Stimulated activated memory B cell treated with anti-CD40 and anti-IgM and Interleukin-4, amounts not matched to agents 10 μg/mL and 1 μg/mL and 100 μg/mL, for 72 hours (primary cell): ENCODE data around the gene LRRC46.

ENCODE experiments used
- ATAC-seq: fragments of 150-1000 bp; cut with Tn5 transposase; 2 replicates; pipeline ENCODE4 v1.10.0; 2021
- H3K27ac Mint-ChIP-seq: one replicate; pipeline ENCODE4 v1.8.0; 2022; ENCODE audit warnings: mild to moderate bottlenecking, mixed read lengths
- H3K27me3 Mint-ChIP-seq: one replicate; pipeline ENCODE4 v1.8.0; 2022; ENCODE audit warnings: mixed read lengths
- H3K36me3 Mint-ChIP-seq: one replicate; pipeline ENCODE4 v1.8.0; 2022; ENCODE audit warnings: mixed read lengths
- H3K4me1 Mint-ChIP-seq: one replicate; pipeline ENCODE4 v1.8.0; 2022; ENCODE audit warnings: mixed read lengths
- H3K4me3 Mint-ChIP-seq: one replicate; pipeline ENCODE4 v1.8.0; 2022; ENCODE audit warnings: mild to moderate bottlenecking, moderate library complexity, mixed read lengths
- H3K9me3 Mint-ChIP-seq: one replicate; pipeline ENCODE4 v1.8.0; 2022; ENCODE audit warnings: mixed read lengths

The LRRC46 gene

GRCh38 chr17:47850373-47850691 is 18.9 kb downstream of the LRRC46 start:
- H3K27ac Mint-ChIP-seq: no peak overlapping the region

GRCh38 chr17:47850692-47851573 is 19.5 kb downstream of the LRRC46 start, which contains the start of gene SP6:
SP6 (minus strand) TSS chr17:47851163; CDS start chr17:47848429, 2,734 bp downstream.
- Mint-ChIP-seq H3K27ac (no peak within 1 kb of the TSS), H3K4me3 (peak within 1 kb of the TSS; percentile 61), H3K27me3 (peaks cover 88% of the 10 kb centered on the region), H3K36me3 (no peaks in the 10 kb centered on the region), H3K4me1 (peaks cover 31% of the 10 kb centered on the region), H3K9me3 (no peaks in the 10 kb centered on the region)
- peak; percentile 78 for ATAC-seq

More at GRCh38 chr17:47850373-47850691, 18.9 kb downstream of the LRRC46 start:
- ATAC-seq: no peak
- Mint-ChIP-seq H3K36me3 (no peaks in the 10 kb centered on the region), H3K4me3 (peak overlapping the region; percentile 45), H3K27me3 (peaks cover 88% of the 10 kb centered on the region), H3K4me1 (peaks cover 31% of the 10 kb centered on the region), H3K9me3 (no peaks in the 10 kb centered on the region)

GRCh38 chr17:47851764-47852112 is 20.3 kb downstream of the LRRC46 start:
- ATAC-seq: no peak
- H3K9me3 Mint-ChIP-seq: no peaks in the 10 kb centered on the region
- peaks cover 26% of the 10 kb centered on the region for H3K4me1 Mint-ChIP-seq
- peak overlapping the region; percentile 61 for H3K4me3 Mint-ChIP-seq
- peaks cover 88% of the 10 kb centered on the region for H3K27me3 Mint-ChIP-seq
- H3K27ac Mint-ChIP-seq: no peak overlapping the region
- no peaks in the 10 kb centered on the region for H3K36me3 Mint-ChIP-seq

- H3K4me1 Mint-ChIP-seq: peaks cover 21% of the 10 kb centered on the region
- no peak for ATAC-seq
These were observed 20.9 kb downstream of the LRRC46 start for GRCh38 chr17:47852113-47852949.

GRCh38 chr17:47853616-47854015 is 22.1 kb downstream of the LRRC46 start:
- H3K4me3 Mint-ChIP-seq: no peak overlapping the region
- no peaks in the 10 kb centered on the region for H3K36me3 Mint-ChIP-seq
- peaks cover 20% of the 10 kb centered on the region for H3K4me1 Mint-ChIP-seq
- peaks cover 81% of the 10 kb centered on the region for H3K27me3 Mint-ChIP-seq
- no peak overlapping the region for H3K27ac Mint-ChIP-seq
- no peaks in the 10 kb centered on the region for H3K9me3 Mint-ChIP-seq
- ATAC-seq: no peak

More at GRCh38 chr17:47852113-47852949, 20.9 kb downstream of the LRRC46 start:
- no peaks in the 10 kb centered on the region for H3K36me3 Mint-ChIP-seq
- peak overlapping the region; percentile 61 for H3K4me3 Mint-ChIP-seq
- no peak overlapping the region for H3K27ac Mint-ChIP-seq
- no peaks in the 10 kb centered on the region for H3K9me3 Mint-ChIP-seq
- H3K27me3 Mint-ChIP-seq: peaks cover 88% of the 10 kb centered on the region

- no peak for ATAC-seq
- Mint-ChIP-seq H3K27me3 (peaks cover 81% of the 10 kb centered on the region), H3K9me3 (no peaks in the 10 kb centered on the region)
These were observed 24.3 kb downstream of the LRRC46 start for GRCh38 chr17:47855737-47856136.

GRCh38 chr17:47856830-47857229 is 25.4 kb downstream of the LRRC46 start:
- H3K4me1 Mint-ChIP-seq: peaks cover 9% of the 10 kb centered on the region
- H3K36me3 Mint-ChIP-seq: no peaks in the 10 kb centered on the region
- H3K27ac Mint-ChIP-seq: no peak overlapping the region
- H3K9me3 Mint-ChIP-seq: no peaks in the 10 kb centered on the region
- H3K27me3 Mint-ChIP-seq: peaks cover 76% of the 10 kb centered on the region
- no peak overlapping the region for H3K4me3 Mint-ChIP-seq
- no peak for ATAC-seq

More at GRCh38 chr17:47855737-47856136, 24.3 kb downstream of the LRRC46 start:
- H3K4me3 Mint-ChIP-seq: no peak overlapping the region
- H3K4me1 Mint-ChIP-seq: peaks cover 14% of the 10 kb centered on the region
- no peaks in the 10 kb centered on the region for H3K36me3 Mint-ChIP-seq
- H3K27ac Mint-ChIP-seq: no peak overlapping the region

- ATAC-seq: no peak
- peaks cover 67% of the 10 kb centered on the region for H3K27me3 Mint-ChIP-seq
- H3K36me3 Mint-ChIP-seq: no peaks in the 10 kb centered on the region
- no peaks in the 10 kb centered on the region for H3K9me3 Mint-ChIP-seq
- no peaks in the 10 kb centered on the region for H3K4me1 Mint-ChIP-seq
- H3K4me3 Mint-ChIP-seq: no peak overlapping the region
- H3K27ac Mint-ChIP-seq: no peak overlapping the region
These were observed 26.3 kb downstream of the LRRC46 start for GRCh38 chr17:47857551-47858455.

GRCh38 chr17:47860386-47860785 is 28.9 kb downstream of the LRRC46 start:
- no peak overlapping the region for H3K27ac Mint-ChIP-seq
- H3K9me3 Mint-ChIP-seq: no peaks in the 10 kb centered on the region
- no peaks in the 10 kb centered on the region for H3K36me3 Mint-ChIP-seq
- no peaks in the 10 kb centered on the region for H3K4me1 Mint-ChIP-seq
- no peak overlapping the region for H3K4me3 Mint-ChIP-seq
- no peak for ATAC-seq
- H3K27me3 Mint-ChIP-seq: peaks cover 45% of the 10 kb centered on the region

GRCh38 chr17:47862621-47863440 is 31.4 kb downstream of the LRRC46 start:
- Mint-ChIP-seq H3K27ac (no peak overlapping the region), H3K4me1 (no peaks in the 10 kb centered on the region), H3K4me3 (no peak overlapping the region), H3K9me3 (no peaks in the 10 kb centered on the region), H3K36me3 (no peaks in the 10 kb centered on the region), H3K27me3 (peaks cover 39% of the 10 kb centered on the region)
- no peak for ATAC-seq

- Mint-ChIP-seq H3K36me3 (no peaks in the 10 kb centered on the region), H3K4me3 (no peak overlapping the region), H3K4me1 (no peaks in the 10 kb centered on the region), H3K27me3 (peaks cover 40% of the 10 kb centered on the region), H3K27ac (no peak overlapping the region), H3K9me3 (no peaks in the 10 kb centered on the region)
- ATAC-seq: no peak
These were observed 33.3 kb downstream of the LRRC46 start for GRCh38 chr17:47864791-47865216.

GRCh38 chr17:47866941-47867340 is 35.5 kb downstream of the LRRC46 start:
- no peaks in the 10 kb centered on the region for H3K36me3 Mint-ChIP-seq
- H3K4me1 Mint-ChIP-seq: peaks cover 6% of the 10 kb centered on the region
- no peaks in the 10 kb centered on the region for H3K9me3 Mint-ChIP-seq
- no peak overlapping the region for H3K27ac Mint-ChIP-seq
- no peak for ATAC-seq
- no peak overlapping the region for H3K4me3 Mint-ChIP-seq
- peaks cover 44% of the 10 kb centered on the region for H3K27me3 Mint-ChIP-seq

- Mint-ChIP-seq H3K9me3 (no peaks in the 10 kb centered on the region), H3K27me3 (peaks cover 54% of the 10 kb centered on the region), H3K4me1 (peaks cover 14% of the 10 kb centered on the region), H3K36me3 (no peaks in the 10 kb centered on the region), H3K4me3 (no peak overlapping the region), H3K27ac (no peak overlapping the region)
- ATAC-seq: no peak
These were observed 36.5 kb downstream of the LRRC46 start for GRCh38 chr17:47867813-47868533.
